ENCODE results near the gene MOV10. TPM values are rescaled to one million over a fixed set of nuclear protein-coding genes. Genes with fewer than 3 reads are reported as not detected.

MOV10 gene
- total RNA-seq, 1 donor from 2014 or later, result 10.3 TPM

- Histone ChIP-seq H3K4me3 (ENCODE audit: low read depth, low read length) (no peak overlapping the region), H3K36me3 (ENCODE audit: control insufficient read depth, insufficient read depth, low read length) (peaks cover 2% of the 10 kb centered on the region), H3K27me3 (ENCODE audit: control insufficient read depth, insufficient read depth, low read length) (no peaks in the 10 kb centered on the region)
- no peak for FAIRE-seq
- no peak for DNase-seq (ENCODE audit: low read depth)
- TF ChIP-seq CTCF (IDR thresholded peaks at IDR 0.05; ENCODE audit: insufficient read depth, low read length, severe bottlenecking), result no peak
These were observed 35.7 kb downstream of the MOV10 start for GRCh38 chr1:112710159-112710558.

- DNase-seq (ENCODE audit: low read depth) (no peak), FAIRE-seq (no peak)
- Histone ChIP-seq H3K27me3 (ENCODE audit: control insufficient read depth, insufficient read depth, low read length) (no peaks in the 10 kb centered on the region), H3K4me3 (ENCODE audit: low read depth, low read length) (no peak overlapping the region), H3K36me3 (ENCODE audit: control insufficient read depth, insufficient read depth, low read length) (peaks cover 2% of the 10 kb centered on the region)
- TF ChIP-seq CTCF (IDR thresholded peaks at IDR 0.05; ENCODE audit: insufficient read depth, low read length, severe bottlenecking), result no peak
These were observed 36.1 kb downstream of the MOV10 start for GRCh38 chr1:112710586-112710985.

DNA sequence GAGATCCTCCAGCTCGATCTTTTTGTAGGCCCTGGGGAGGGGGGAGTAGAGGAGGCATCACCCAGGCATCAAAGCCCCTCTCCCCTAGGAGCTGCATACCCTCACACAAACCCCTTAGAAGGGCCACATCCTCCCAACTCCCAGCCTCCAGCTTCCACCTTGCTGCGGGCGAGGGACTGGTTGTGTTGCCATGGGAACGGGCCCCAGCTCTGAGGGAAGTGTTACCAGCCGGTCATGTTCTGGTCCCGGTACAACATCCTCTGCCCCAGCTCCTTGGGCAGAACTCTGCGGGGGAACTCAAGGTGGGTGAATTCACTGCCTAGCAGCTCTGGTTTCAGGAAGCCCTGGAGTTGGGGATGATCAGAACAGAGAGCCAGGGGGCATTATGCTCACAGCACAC is 36.6 kb downstream of the MOV10 start:
- DNase-seq (ENCODE audit: low read depth), result no peak

GRCh38 chr1:112711670-112712069 is 37.2 kb downstream of the MOV10 start:
- no peak overlapping the region for H3K4me3 ChIP-seq (ENCODE audit: low read depth, low read length)
- no peak for FAIRE-seq
- TF ChIP-seq CTCF (IDR thresholded peaks at IDR 0.05; ENCODE audit: insufficient read depth, low read length, severe bottlenecking), result no peak
- no peak for DNase-seq (ENCODE audit: low read depth)
- peaks cover 2% of the 10 kb centered on the region for H3K36me3 ChIP-seq (ENCODE audit: control insufficient read depth, insufficient read depth, low read length)
- H3K27me3 ChIP-seq (ENCODE audit: control insufficient read depth, insufficient read depth, low read length), result no peaks in the 10 kb centered on the region

More for the DNA sequence above, 36.6 kb downstream of the MOV10 start:
- Histone ChIP-seq H3K4me3 (ENCODE audit: low read depth, low read length) (no peak overlapping the region), H3K27me3 (ENCODE audit: control insufficient read depth, insufficient read depth, low read length) (no peaks in the 10 kb centered on the region), H3K36me3 (ENCODE audit: control insufficient read depth, insufficient read depth, low read length) (peaks cover 2% of the 10 kb centered on the region)
- TF ChIP-seq CTCF (IDR thresholded peaks at IDR 0.05; ENCODE audit: insufficient read depth, low read length, severe bottlenecking), result no peak
- FAIRE-seq, result no peak

GRCh38 chr1:112712191-112712590 is 37.7 kb downstream of the MOV10 start:
- DNase-seq (ENCODE audit: low read depth), result no peak
- FAIRE-seq, result no peak
- Histone ChIP-seq H3K27me3 (ENCODE audit: control insufficient read depth, insufficient read depth, low read length) (no peaks in the 10 kb centered on the region), H3K36me3 (ENCODE audit: control insufficient read depth, insufficient read depth, low read length) (peaks cover 2% of the 10 kb centered on the region), H3K4me3 (ENCODE audit: low read depth, low read length) (no peak overlapping the region)
- no peak for TF ChIP-seq CTCF (IDR thresholded peaks at IDR 0.05; ENCODE audit: insufficient read depth, low read length, severe bottlenecking)

- no peak for TF ChIP-seq CTCF (IDR thresholded peaks at IDR 0.05; ENCODE audit: insufficient read depth, low read length, severe bottlenecking)
- no peak overlapping the region for H3K4me3 ChIP-seq (ENCODE audit: low read depth, low read length)
- DNase-seq (ENCODE audit: low read depth) (no peak), FAIRE-seq (no peak)
- peaks cover 2% of the 10 kb centered on the region for H3K36me3 ChIP-seq (ENCODE audit: control insufficient read depth, insufficient read depth, low read length)
- H3K27me3 ChIP-seq (ENCODE audit: control insufficient read depth, insufficient read depth, low read length), result no peaks in the 10 kb centered on the region
These were observed 38.3 kb downstream of the MOV10 start for GRCh38 chr1:112712701-112713128.

Data from bronchial epithelial cell (primary cell).